ENCODE data around the gene LTBP1.

LTBP1 gene

DNA sequence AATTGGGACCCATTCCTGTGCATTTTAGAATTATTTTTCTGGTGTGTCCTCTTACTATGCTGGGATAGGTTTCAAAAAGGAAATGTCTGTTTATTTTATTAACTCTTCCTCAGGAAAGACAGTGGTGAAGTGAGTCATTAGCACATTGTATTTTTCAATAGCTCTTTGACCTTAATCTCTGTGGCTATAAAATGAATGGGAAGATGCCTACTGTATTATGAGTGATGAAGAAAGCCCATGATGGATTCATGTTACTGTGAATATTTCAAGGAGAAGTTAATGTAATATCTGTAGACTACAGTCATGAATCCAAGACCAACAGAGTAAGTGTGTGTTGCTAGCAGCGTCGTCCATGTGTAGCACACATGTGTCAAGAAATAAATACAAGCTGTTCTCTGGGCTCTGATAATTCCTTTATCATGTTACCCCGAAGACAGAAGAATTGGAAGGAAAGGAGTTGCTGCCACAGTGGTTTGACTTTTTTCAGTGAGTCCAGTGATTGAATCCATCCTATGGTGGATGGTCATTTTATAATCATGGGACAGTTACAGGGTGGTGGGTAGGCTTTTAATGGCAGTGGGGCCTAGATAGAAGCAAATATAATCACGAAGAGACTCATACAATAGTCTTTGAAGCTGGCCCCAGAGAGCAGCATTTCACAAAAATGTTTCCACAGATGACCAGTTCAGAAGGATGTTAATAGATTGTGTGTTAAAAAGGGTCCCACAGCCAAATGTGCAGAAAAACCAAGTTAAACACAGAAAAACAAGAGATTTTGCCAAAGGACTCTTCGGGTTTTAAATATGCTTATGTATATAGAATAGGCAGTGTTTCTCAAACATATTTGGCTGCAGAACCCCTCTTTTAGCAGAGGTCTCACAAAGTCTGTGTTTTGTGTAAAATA is 290.0 kb downstream of the LTBP1 start:
- no peak for DNase-seq

DNA sequence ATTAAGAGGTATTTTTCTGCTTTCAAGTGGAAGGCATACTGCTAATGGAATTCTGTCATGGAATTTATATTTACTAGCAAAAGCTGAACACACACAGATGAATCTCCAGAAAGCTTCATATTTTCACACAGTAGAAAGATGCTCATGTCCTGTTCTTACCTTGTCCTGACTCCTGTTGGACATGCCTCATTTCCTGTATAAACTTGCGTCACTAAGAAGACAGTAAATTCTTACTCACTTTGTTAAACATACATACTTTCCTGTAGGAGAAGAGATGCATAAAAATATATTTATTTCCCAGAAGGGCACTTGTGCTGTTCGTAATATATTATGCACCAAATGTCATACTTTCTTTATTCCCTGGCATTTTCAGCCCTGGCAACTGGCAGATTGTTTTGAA is 291.4 kb downstream of the LTBP1 start:
- DNase-seq: no peak

DNA sequence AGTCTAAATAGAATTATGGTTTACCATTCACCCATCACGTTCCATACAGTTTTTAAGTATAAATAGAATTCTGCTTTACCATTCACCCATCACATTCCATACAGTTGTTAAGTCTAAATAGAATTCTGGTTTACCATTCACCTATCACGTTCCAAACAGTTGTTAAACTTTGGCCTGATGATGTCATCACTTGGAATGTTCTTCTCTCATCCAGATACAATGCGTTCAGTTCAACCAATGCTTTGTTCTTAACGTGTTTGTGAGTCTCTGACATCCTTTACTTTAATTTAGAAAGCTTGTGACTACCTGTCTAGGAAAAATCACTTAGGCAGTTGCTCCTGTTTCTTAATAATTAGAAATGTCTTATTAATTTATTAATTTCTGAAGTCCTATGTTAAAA is 293.4 kb downstream of the LTBP1 start:
- DNase-seq: no peak

DNA sequence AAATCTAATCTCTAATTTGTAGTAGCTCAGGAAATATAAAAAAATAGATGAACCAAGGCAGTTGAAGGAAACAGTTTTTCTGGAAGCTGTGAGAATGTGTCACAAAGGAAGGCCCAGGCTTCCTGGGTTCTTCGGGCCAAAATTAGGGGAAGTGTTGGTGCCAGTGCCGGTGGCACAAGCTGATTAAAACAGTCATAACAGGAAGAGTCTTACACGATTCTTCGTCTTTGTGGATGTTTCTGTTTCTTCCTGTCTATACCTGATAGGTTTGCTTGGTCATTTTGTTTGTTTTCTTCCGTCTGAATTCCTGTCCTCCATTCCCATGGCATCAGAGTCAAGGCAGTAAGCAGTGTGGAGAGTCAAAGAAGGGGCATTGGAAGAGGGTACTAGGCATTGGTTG is 294.3 kb downstream of the LTBP1 start:
- no peak for DNase-seq

DNA sequence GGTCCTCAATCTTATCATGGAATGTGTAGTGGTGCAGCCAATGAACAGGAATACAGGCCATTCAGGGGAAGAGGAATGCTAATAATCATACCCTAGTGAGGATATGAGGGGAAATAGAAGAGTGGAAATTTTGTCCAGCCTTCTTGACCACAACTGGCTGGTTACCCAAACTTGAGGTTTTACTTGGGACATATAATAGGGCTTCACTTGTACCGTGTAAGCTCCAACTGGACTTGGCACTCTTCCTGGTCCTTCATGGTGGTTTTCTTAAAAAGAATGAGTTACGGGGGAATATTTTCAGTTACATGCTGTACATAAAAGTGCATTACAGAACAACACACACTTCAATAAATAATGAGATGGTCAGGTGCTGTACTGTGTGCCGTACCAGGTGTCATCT is 294.8 kb downstream of the LTBP1 start:
- DNase-seq: no peak

DNA sequence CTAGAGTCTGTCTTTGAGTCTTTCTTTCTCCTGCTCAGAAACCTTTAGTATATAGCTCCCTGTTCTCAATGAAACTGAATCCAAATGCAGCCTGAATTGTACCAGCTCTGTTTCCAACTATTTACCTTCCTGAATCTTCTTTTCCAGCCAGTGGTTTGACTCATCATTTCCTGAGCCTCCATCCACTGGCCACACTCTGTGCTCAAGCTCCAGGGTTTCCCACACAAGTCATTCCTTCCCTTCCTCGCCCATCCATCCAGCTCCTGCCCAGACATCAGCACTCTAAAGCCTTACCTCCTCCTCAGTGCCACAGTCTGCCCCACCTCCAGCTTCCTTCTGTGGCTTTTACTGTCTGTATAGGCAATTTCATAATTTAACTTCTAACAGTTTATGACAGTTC is 296.1 kb downstream of the LTBP1 start:
- DNase-seq: no peak

DNA sequence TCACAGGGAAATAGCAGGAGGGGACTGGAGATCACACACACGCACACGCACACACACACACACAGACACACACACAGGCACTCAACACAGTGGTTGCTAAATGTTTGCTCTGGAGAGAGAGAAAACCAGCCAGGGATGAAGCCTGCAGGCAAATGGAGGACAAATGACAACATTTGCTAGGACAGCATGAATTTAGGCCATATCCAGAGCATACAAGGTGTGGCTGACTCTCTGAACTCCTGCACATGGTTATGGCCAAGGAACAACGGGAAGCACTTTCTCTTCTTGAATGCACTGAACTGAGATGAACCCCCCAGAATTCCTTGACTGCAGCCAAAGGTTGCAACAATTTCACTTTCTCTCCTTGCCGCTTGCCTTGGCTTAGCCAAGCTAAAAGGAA is 299.7 kb downstream of the LTBP1 start:
- DNase-seq: no peak

DNA sequence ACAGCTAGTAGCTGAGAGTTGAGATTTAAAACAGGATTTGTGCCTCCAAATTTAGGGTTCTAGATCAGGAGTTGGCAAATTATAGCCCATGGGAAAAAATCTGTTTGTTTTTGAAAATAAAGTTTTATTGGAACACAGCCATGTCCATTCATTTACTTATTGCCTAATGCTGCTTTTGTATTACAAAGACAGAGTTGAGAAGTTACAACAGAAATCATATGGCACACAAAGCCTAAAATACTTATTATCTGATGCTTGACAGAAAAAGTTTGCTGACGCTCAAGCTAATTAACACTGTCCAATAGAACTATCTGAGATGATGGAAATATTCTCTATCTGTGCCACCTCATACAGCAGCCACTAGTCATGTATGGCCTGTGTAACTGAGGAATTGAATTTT is 300.6 kb downstream of the LTBP1 start:
- no peak for DNase-seq

DNA sequence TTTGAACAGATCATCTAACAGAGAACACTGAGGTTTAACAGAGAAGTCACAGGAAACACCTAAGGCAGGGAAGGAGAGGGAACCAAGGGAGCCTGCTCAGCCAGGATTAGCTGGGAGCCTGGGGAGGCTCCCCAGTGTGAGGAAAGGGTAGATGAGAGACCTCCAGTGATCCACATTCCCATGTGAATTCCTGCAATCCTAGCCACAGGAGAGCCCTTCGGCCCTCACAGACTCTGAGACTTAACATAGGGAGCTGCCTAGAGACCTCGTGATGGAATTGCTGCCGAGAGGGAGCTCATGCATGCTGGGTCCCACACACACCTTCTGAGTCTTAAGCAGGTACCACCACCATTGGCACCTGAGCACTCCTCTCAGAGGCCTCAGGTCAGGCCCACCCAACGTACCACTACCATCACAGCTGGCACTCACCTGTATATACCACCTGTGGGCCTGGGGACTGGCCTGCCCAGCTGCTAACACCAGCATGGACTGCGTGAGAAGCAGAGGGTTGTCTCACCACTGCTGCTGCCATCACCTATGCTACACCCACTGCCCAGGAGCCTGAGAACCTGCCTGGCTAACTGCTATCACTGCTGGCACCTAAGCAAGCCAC is 303.8 kb downstream of the LTBP1 start:
- DNase-seq: no peak

DNA sequence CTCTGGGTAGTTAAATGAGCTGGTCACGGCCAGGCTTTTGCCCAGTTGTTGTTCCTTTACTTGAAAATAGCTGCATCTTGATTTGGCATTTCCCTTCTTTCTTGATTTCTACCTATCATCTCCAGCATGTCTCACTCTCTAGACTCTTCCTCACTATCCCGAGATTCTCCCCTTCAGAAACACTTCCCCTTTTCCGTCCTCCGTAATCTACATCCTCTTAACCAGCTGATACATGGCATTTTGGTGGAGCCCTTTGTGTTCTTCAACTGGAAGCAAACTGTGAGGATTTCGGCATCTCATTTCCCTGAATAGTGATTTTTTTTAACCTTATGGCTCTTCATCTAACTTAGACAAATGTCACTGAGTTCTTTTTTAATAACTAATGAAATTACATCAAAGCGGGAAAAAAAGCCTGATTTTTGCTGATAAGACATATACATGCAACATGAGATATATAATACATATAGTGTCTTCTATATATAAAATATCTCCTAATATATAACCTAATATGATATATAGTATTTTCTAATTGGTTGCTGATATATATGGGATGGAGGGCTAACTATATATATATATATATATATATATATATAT is 309.5 kb downstream of the LTBP1 start:
- DNase-seq: no peak

DNA sequence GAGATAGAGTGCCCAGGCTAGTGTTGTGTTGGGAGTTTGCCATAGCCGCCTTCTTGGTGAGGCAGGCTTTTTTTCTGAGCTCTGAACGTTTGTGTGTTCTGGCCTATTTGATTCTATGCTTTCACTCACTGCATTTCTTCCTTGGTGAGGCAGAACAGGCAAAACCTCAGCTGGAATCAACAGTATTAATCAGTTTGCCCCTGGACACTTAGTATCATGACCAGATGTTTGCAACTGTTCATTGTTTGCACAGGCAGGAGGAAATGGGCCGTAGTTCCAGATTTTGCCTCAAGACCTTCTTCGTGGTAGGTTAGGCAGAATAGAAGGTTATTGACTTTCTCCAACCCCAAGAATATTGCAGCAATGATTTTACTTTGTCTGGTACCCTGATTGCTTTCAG is 311.6 kb downstream of the LTBP1 start:
- no peak for DNase-seq

DNA sequence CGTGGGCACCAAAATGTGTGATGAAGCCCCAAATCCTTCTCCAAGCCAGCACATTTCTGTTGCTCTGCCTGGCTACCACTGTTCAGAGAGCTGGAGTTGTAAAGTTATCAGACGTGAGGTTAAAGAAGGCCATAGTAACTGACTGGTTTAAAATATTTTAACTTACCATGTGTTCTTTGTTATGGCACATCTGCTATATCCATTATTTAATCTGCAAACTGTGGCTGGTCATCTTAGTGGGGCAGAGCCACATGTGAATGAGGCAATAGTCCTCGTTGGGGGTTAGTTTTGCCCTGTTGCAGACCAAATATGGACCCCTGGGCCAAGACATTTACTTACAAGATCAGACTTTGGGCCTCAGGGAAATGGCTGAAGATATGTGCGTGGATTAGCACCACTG is 315.3 kb downstream of the LTBP1 start:
- no peak for DNase-seq

DNA sequence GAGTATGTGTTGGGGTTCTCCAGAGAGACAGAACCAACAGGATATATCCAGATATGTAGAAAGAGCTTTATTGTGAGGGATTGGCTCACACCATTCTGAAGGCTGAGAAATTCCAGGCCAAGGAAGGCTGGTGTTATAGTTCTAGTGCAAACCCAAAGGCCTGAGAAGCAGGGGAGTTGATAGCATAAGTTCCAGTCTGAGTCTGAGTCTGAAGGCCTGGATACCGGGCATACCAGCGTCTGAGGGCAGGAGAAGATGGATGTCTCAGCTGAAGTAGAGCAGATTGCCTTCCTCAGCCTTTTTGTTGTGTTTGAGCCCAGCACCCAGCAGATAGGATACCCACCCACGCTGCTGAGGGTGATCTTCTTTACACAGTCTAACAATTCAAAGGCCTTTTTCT is 318.0 kb downstream of the LTBP1 start:
- no peak for DNase-seq

DNA sequence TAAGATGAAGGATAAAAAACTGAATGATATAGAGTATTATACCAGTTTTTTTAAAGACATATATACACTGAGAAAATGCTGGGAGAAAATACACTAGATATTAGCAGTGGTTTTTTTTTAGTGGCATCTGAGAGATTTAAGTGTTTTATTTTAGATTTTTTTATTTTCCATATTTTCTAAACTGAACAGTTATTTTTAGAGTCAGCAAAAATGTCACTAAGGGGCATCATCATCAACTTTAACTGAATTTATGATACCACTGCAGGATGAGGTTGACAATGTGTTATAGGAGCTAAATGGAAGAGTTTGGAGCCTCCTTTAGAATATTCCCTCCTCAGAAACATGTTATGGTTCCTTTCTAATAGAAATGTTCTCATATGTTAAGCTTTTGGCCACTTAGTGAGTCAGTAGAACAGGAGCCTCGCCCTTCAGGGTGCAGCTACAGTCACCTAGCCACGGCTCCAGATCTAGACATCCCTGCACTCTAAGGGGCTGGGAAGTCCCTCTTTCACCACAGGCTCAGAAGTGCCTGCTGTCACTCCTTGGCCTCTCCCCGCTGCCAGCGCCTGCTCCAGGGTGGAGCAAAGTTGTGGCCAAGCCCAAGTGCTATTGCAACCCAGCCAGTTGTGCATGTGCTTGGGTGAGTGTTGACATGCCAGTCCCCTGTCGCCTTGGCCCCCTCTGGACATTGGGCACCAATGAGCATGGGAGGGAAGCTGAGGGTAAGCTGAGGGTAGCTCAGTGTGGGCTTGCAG is 319.0 kb downstream of the LTBP1 start:
- no peak for DNase-seq

DNA sequence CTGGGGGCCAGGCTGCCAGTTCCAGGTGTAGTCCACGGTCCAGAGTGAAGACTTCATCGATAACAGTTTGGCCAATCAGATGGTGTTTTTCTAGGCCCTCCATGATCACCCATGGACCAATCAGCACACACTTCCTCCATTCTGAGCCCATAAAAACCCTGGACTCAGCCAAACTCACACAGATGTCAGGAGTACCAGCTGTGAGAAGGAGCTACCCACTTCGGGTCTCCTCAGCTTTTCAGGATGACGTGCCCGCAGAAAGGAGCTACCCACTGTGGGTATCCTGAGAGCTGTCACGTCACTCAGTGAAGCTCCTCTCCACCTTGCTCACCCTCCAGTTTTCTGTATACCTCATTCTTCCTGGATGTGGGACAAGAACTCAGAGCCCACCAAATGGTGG is 319.7 kb downstream of the LTBP1 start:
- no peak for DNase-seq

DNA sequence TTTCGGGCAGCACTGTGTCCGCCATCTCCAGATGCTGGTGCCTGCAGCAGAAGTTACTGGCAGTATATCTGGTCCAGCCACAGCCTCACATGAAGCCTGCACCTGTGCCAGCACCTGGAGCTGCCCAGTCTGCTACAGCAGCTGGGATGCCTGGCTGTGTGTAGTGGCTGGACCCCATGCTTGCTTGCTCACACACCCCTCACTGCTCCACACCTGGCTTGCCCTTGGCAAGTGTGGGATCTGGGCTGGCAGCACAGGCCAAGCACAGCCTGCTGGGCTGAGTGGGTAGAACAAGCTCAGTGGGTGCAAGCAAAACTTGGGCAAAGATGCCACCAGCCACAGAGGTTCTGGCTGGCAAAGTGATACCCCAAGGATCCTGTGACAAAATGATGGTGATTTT is 320.3 kb downstream of the LTBP1 start:
- DNase-seq: no peak

DNA sequence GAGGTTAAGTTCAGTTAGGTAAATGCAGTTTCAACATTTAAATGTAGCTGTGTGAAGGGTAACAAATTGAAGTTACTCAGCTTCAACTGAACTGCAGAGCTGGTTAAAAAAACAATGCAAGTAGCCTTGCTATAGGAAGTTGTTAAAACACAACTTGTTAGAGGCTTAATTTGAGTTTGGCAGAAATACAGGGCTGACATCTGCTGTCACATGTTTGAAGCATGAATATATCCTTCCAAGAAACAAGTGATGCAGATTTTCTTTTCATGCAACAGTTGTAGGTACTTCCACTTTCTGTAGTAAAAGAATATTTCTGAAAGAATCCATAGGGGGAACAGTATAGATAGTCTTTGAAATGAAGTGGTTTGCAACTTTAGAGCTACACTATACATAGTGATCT is 321.0 kb downstream of the LTBP1 start:
- DNase-seq: no peak

DNA sequence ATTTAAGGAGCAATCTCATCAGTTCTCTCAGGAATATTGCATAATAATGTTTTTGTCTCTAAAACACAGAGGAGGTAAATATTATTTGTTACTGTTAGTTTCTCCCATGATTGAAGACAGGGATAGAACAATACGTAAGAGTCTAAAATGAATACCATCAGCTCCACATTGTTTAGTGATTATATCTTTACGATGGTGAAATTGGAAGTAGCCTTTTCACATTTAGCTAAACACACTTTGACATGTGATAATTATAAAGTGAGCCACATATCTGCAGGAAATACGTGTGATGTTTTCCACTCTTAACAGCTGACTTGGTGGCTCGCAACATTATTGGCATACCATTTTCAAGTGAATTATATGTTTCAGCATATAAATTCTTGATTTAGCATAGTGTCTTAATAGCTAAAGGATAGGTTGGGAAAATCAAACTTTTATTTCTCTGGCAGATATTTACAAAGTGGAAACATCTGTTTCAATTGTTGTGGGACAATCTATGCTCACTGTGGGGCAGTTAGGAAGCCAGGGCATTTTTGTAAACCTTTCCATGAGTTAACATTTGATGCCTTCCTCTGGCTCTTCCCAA is 321.6 kb downstream of the LTBP1 start:
- DNase-seq: no peak

DNA sequence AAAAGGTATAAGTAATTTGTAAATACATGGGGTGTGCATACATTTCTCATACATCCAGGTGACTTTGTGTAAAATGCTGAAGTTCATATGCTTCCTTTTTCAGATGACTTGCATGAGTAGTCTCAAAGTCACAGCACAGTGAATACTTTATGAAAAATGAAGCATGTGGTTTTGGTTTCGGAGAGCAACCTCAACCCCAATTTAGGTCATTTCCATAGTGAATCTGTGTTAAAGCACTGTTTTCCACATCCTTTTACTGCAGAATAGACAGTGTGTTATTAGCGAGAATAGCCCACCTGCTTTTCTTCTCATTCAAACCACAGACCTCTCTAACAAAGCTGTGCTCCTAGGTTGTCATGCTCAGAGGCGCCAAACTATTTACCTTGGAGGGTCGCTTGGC is 325.2 kb downstream of the LTBP1 start:
- DNase-seq: no peak

DNA sequence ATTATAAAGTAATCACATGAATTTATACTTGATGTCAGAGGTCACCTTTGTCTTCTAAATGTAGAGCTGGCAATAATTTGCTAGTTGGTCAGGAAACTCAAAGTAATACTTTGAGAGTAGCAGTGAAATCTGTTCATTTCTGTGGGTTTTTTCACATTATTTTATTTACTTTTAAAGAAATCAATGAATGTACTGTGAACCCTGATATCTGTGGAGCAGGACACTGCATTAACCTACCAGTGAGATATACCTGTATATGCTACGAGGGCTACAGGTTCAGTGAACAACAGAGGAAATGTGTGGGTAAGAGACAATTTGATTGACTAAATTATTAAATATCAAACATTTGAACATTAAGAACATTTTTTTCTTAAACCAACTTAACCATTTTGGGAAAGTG is 326.7 kb downstream of the LTBP1 start:
- DNase-seq: no peak

DNA sequence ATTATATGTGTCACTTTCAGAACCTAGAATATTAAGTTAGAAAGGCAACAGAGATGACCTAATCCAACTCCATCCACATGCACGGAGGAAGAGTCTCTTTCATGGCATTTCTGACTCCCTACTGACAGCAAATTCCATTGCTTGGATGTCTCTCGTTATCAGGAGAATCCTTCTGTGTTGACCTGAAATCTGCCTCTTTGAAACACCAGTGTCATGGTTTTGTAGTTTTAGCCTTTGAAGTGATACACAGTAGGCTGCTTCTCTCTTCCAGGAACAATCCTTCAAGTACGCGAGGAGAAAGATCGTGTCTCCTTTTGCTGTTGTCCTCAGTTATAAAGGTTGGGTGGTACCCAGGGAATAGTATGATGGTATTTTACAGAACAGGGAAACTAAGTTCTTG is 327.8 kb downstream of the LTBP1 start:
- no peak for DNase-seq

DNA sequence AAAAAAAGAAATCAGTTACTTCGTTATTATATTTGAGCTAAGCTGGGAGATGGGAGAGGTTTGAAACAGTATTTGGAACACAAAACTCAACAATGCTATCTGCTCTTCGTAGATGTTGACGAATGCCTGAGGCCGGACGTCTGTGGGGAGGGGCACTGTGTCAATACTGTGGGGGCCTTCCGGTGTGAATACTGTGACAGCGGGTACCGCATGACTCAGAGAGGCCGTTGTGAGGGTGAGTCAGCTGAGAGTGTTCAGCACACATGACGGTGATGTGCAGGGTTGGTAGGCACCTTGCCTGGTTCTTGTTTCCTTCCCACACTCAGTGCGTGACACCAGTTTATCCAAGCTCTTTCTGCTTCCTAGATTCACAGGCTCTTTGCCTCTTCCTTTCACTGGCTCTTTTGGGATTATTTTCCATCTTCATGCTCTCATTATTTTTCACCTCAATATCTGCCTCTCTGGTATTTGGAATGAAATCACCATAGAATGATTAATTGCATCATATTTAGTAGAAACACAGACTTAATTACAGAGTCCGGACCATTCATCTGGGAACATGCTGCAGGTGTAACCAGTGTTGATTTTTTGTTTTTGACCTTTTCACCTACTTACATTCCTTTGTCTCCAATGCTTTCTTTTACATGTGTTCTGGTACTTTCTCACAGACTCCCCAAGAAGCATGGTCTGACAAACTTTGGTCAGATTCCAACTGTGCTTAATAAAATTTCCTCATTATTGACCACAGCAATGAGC is 329.1 kb downstream of the LTBP1 start:
- DNase-seq: peak; percentile 47

All from CD4-positive, alpha-beta T cell treated with Interleukin-17A for 4 hours (primary cell).